Loucy (cell line): ENCODE measurements around the gene FAP.
A peak's percentile ranks its signal among the peaks of the same experiment; 100 is the strongest.

Experiments used
- H2AFZ ChIP-seq: fragments of 200-600 bp; sonication (generic); 2 replicates; pipeline ENCODE4 v1.6.0; 2016; ENCODE audit warnings: antibody characterized with exemption, mild to moderate bottlenecking, low read length, moderate library complexity
- H3F3A ChIP-seq: fragments of 200-600 bp; 2 replicates; pipeline ENCODE4 v1.6.0; 2016; ENCODE audit warnings: antibody characterized with exemption, low read depth, mild to moderate bottlenecking
- H3K27me3 ChIP-seq: fragments of 200-600 bp; sonication (generic); 2 replicates; pipeline ENCODE4 v1.6.1; 2014; ENCODE audit warnings: low read length, mild to moderate bottlenecking; ENCODE audit not compliant: insufficient read depth, poor library complexity, severe bottlenecking
- H3K36me3 ChIP-seq: fragments of 200-600 bp; sonication (generic); 2 replicates; pipeline ENCODE4 v1.6.1; 2016; ENCODE audit warnings: low read length; ENCODE audit not compliant: insufficient read depth
- H3K4me1 ChIP-seq: fragments of 200-600 bp; sonication (generic); 2 replicates; pipeline ENCODE4 v1.5.1; 2014; ENCODE audit warnings: low read length, mild to moderate bottlenecking; ENCODE audit not compliant: insufficient read depth, poor library complexity, severe bottlenecking
- H3K4me2 ChIP-seq: fragments of 200-600 bp; sonication (generic); 2 replicates; pipeline ENCODE4 v1.6.0; 2014; ENCODE audit warnings: antibody characterized with exemption, low read length, low read depth, mild to moderate bottlenecking; ENCODE audit not compliant: poor library complexity, severe bottlenecking
- H3K4me3 ChIP-seq: fragments of 200-600 bp; sonication (generic); 2 replicates; pipeline ENCODE4 v1.5.1; 2014; ENCODE audit warnings: low read length, mild to moderate bottlenecking, mixed read lengths; ENCODE audit not compliant: poor library complexity, severe bottlenecking
- H3K79me2 ChIP-seq: fragments of 200-600 bp; sonication (generic); 2 replicates; pipeline ENCODE4 v1.6.1; 2014; ENCODE audit warnings: low read length; ENCODE audit not compliant: insufficient read depth
- H3K9ac ChIP-seq: fragments of 200-600 bp; sonication (generic); 2 replicates; pipeline ENCODE4 v1.6.0; 2014; ENCODE audit warnings: mild to moderate bottlenecking, low read depth, low read length, moderate library complexity; ENCODE audit not compliant: poor library complexity, severe bottlenecking
- H3K9me2 ChIP-seq: fragments of 200-600 bp; sonication (generic); replicated peaks from 2 replicates; pipeline ENCODE4 v1.6.1; 2016; ENCODE audit warnings: low read depth, low read length, mixed read lengths
- H3K9me3 ChIP-seq: fragments of 200-600 bp; sonication (generic); 2 replicates; pipeline ENCODE4 v1.6.1; 2014; ENCODE audit warnings: mild to moderate bottlenecking, antibody characterized with exemption, low read length, low read depth; ENCODE audit not compliant: insufficient read depth
- H4K20me1 ChIP-seq: fragments of 200-600 bp; sonication (generic); 2 replicates; pipeline ENCODE4 v1.6.0; 2014; ENCODE audit warnings: antibody characterized with exemption, low read length, mild to moderate bottlenecking; ENCODE audit not compliant: insufficient read depth, poor library complexity, severe bottlenecking
- CTCF ChIP-seq: fragments of 200-600 bp; sonication (generic); conservative IDR thresholded peaks from 2 replicates; pipeline ENCODE4 v1.5.1; 2014; ENCODE audit warnings: mild to moderate bottlenecking, antibody characterized with exemption, low read length
- EZH2phosphoT487 ChIP-seq: fragments of 200-600 bp; IDR thresholded peaks from 2 replicates; pipeline ENCODE4 v1.6.1; 2018; ENCODE audit warnings: antibody characterized with exemption, mild to moderate bottlenecking, moderate library complexity, borderline replicate concordance

Gene FAP

GRCh38 chr2:162226836-162227235 is 16.4 kb downstream of the FAP start:
- Histone ChIP-seq H2AFZ (no peak overlapping the region), H3K9me3 (no peaks in the 10 kb centered on the region), H3K27me3 (no peaks in the 10 kb centered on the region), H3K9ac (no peak overlapping the region), H3K79me2 (no peaks in the 10 kb centered on the region), H3K4me3 (no peak overlapping the region), H3F3A (no peaks in the 10 kb centered on the region), H3K9me2 (no peaks in the 10 kb centered on the region), H3K4me1 (no peaks in the 10 kb centered on the region), H3K36me3 (no peaks in the 10 kb centered on the region), H4K20me1 (no peaks in the 10 kb centered on the region), H3K4me2 (no peak overlapping the region)
- TF ChIP-seq EZH2phosphoT487 = no peak
- TF ChIP-seq CTCF = no peak

- Histone ChIP-seq H3K79me2 (no peaks in the 10 kb centered on the region), H3K9ac (no peak overlapping the region), H3F3A (no peaks in the 10 kb centered on the region), H3K4me3 (no peak overlapping the region), H3K9me2 (no peaks in the 10 kb centered on the region), H3K9me3 (no peaks in the 10 kb centered on the region), H3K4me2 (no peak overlapping the region), H3K27me3 (no peaks in the 10 kb centered on the region), H3K4me1 (no peaks in the 10 kb centered on the region), H3K36me3 (no peaks in the 10 kb centered on the region), H2AFZ (peak overlapping the region; percentile 80; the same call in 1 of the 2 replicates), H4K20me1 (no peaks in the 10 kb centered on the region)
- TF ChIP-seq EZH2phosphoT487 = no peak
- peak; percentile 93 for TF ChIP-seq CTCF
These were observed 22.2 kb downstream of the FAP start for GRCh38 chr2:162221064-162221463.

GRCh38 chr2:162220368-162220767 is 22.9 kb downstream of the FAP start:
- Histone ChIP-seq H3K27me3 (no peaks in the 10 kb centered on the region), H3K4me2 (no peak overlapping the region), H3K9ac (no peak overlapping the region), H3K4me3 (no peak overlapping the region), H3K36me3 (no peaks in the 10 kb centered on the region), H4K20me1 (no peaks in the 10 kb centered on the region), H3K9me3 (no peaks in the 10 kb centered on the region), H3K79me2 (no peaks in the 10 kb centered on the region), H2AFZ (no peak overlapping the region), H3K4me1 (no peaks in the 10 kb centered on the region), H3F3A (no peaks in the 10 kb centered on the region), H3K9me2 (no peaks in the 10 kb centered on the region)
- TF ChIP-seq EZH2phosphoT487 (no peak), CTCF (no peak)
